HG02610 (cell line): ENCODE measurements around the gene NAALADL2.

Experiments
- ATAC-seq: cut with Tn5 transposase; IDR thresholded peaks from one replicate; pipeline ENCODE4 v1.9.1; 2021; ENCODE audit warnings: mild to moderate bottlenecking, moderate library complexity; ENCODE audit not compliant: unreplicated experiment

The NAALADL2 gene

DNA sequence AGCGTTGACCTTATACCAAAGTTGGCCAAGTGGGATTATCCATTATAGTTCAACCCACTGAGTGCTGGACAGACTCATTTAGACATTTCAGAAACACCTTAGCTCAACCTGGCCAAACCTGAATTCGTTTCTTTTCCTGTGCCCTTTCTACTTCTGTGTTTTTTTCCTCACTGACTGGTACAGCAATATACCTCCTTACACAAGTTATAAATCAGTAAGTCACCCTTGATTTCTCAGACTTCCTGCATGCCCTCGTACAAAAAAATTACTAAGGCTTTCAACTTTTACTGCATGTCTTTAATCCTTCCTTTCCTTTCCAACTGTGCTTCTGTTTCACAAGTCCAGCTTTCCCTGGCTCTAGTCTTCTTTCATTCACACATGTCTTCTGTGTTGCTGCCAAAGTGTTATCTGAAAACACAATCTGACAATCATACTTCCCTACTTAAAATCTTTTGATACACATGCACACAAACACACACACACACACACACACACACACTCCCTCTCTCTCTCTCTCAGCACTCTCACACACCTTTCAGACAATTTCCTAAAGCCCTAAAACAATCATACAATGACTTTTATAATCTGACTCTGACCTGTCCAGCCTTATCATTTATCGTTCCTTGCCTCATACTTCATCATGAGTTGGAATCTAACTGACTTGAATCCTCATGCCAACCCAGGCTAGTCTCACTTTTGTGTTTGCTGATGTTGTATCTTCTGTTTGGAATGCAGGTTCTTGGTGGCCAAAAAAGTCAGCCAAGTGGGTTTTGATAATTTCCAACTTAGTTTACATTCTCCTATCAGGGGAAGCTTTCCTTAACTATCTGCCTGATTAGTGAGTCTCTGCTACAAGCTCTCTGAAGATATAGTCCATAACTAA lies 436.4 kb downstream of the NAALADL2 start:
- no peak for ATAC-seq

DNA sequence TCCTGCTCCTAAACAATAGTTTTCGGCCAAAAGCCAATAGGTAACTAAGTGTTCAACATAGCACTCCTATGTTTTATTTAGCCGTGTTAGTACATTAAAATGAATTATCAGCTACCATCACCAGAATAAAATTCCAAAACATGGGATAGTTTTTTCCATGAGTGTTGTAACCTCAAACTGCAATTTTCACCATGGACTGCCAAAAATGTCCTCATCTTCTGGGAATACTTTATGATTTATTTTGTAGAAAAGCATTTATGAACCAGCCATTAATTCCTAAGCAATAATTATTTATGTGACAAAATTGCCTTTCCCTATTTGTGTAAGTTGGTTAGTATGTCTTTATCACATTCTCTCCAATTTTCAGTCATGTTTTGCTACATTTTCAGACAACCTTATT lies 438.1 kb downstream of the NAALADL2 start:
- no peak for ATAC-seq

DNA sequence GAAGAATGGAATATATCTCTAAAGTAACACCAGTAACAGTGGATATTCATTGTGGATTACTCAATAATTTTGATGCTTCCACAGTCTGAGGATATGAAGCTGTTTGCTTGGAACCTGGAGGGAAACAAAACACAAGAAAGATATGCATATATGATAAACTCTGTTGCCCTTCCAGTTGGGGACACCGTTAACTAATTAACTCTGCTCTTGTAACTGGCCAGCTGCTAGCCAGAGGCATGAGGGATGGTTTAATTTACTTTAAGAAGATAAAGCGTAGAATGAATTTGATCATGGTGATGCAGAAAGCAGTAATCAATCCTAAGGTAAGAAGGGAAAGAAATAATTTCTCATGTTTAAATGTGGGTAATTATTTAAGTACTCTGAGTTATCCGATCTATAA lies 442.6 kb downstream of the NAALADL2 start:
- ATAC-seq = no peak

DNA sequence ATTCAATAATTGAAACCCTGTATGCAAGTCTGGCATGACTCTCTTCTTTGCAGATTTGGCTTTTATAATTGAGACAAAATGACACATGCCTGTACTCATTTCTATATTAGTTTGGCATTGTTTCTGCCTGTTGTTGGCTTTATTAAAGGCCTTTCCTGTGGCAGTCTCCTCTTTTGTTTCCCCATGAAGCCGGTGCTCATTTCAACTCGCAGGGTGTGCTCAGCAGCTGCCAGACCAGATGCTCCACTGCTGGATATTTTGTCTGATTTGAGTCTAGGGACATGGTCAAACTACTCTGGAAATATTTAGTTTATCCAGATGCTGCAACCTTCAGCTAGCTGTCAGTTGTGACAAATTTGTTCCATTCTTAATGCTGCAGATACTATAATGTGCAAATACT lies 445.3 kb downstream of the NAALADL2 start:
- ATAC-seq = no peak

DNA sequence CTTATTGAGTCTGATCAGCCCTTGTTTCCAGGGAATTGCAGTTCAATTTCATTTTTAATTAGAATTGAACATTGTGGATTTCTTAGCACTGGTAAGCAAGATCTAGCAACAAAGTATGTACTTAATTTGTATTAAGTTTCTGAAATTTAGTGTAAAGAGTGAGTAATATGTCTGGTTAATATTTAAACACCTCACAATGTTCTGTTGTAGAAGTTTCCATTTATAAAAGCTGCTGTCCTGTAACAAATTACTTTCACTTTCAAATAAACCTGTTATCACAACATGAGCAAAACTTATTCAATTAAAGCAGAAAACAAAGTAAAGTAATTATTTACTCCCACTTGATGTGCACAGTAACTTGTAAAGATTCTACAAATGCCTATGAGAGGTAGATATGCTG lies 448.5 kb downstream of the NAALADL2 start:
- ATAC-seq = peak; percentile 83

DNA sequence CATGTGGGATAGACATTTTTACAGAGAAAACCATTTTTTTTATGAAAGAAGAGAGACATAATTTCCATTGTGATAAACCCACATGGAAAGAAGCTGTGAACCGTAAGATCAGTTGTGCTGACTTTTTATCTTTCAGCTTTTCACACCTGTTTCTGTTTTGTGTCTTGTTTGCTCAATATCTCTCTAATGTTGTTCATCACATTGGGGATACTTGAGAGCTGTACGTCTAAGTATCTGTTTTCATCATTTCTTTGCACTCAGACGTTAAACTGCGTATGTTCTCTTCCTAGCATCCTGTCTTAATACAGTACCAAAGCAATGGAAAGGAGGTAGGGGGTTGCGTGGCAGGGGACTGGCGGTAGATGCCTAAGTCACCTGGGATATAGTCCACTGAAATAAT lies 449.0 kb downstream of the NAALADL2 start:
- peak; percentile 20 for ATAC-seq

DNA sequence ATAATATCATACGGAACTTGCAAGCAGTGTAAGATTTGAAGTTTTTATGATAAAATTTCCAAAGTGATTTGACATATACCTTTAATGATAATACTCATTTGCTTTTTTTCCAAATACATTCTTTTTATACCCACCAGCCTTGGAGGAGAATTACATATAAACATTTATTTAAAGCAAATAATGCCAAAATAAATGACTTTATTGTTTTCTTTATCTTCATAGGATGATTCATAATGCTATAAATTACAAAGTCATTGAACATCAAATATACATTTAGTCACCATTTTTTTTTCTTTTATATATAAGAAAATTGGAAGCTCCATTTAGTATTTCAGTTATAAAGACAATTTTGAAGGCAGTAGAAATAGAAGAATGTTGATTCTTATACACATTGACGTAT lies 450.9 kb downstream of the NAALADL2 start:
- no peak for ATAC-seq

DNA sequence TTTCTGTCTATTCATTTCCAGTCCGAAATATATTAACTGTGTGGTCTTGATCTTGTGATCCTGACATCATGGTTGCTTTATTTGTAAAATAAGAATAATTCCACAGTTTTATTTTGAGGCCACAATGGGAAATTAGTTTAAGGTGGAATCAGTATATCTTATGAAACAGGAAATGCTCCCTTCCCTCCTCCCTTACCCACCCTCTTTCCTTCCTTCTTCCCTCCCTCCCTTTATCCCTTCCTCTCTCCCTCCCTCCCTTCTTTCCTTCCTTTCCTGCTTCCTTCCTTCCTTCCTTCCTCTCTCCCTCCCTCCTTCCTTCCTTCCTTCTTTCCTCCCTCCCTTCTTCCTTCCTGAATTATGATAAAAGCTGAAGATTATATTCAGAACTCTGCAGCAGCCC lies 452.3 kb downstream of the NAALADL2 start:
- no peak for ATAC-seq

DNA sequence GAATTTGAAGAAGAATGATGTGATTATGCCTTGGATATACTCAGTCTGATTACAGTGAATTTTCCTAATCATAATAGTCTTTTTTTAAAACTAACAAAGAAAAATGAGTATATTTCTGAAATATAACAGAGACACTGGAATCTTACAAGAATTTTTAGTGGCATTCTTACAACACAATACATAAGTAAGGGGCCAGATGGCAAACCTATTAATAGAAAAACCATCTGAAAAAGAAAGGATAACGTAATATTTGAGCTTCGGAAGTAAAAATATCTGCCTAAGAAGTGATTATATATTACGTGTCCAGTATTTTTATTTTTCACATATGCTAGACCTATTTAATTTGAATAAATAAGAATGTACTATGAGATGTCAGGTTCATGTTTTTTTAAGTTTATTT lies 452.8 kb downstream of the NAALADL2 start:
- no peak for ATAC-seq

DNA sequence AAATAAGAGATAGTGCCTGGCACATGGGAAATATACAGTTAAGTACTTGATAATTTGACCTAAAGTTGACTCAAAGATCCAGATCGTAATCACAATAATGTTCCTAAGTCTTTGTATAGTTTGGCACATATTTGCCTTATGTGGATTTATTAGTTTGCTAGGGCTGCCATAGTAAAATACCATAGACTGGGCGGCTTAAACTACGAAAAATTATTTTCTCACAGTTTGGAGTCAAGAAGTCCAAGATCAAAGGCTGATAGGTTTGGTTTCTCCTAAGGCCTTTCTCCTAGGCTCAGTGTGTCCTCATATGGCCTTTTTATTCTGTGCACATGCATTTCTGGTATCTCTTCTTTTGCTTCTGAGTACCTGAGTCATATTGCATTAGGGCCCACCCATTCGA lies 453.7 kb downstream of the NAALADL2 start:
- ATAC-seq = no peak

DNA sequence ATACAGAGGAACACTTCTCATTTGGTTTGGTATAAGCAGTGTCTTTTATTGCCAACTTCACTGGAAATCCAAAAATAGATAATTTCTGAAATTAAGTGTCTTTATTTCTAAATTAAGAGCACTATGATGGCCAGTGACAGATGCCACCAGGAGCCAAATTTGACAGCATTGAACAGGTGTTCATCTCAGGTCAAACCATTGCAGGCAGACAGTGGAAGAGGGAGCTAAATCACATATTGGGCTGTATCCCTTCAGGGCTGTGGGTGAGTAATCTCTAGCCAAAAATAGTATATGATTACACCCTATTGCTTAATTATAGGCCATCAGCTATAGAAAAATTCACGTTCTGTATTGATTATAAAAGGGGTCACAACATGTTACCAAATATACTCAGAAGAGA lies 457.7 kb downstream of the NAALADL2 start:
- ATAC-seq = no peak

DNA sequence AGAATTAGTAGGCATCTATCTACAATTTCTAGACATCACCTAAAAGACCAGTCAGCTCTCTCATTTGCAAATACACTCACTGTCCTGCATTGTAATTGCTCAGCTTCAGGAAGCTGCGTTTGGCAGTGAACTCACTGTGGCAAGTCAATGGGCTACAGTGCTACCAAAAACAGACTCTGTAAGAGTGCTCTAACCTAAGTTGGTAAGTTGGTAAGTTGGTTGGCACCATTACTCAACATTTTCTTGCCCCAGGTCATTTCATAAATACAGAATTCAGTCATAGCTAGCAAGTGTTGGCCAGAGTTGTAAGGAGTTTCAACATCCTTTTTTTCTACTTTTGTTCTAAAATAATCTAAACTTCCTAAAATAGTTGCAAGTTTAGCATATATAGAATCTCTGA lies 466.3 kb downstream of the NAALADL2 start:
- ATAC-seq = no peak

DNA sequence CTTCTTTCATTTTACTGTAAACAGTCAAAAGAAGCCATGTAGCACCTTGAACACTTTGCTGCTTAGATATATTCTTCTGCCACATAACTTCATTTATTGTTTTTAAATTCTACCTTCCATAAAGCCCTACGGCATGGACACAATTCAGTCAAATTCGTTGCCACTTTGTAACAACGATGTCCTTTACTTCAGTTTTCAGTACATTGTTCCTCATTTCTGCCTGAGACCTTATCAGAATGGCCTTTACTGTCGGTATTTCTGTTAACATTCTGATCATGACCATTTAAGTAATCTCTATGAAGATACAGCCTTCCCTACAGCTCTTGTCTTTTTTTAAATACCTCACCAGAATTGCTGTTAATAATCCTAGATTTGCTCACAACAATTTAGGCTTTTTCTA lies 466.9 kb downstream of the NAALADL2 start:
- ATAC-seq = no peak

DNA sequence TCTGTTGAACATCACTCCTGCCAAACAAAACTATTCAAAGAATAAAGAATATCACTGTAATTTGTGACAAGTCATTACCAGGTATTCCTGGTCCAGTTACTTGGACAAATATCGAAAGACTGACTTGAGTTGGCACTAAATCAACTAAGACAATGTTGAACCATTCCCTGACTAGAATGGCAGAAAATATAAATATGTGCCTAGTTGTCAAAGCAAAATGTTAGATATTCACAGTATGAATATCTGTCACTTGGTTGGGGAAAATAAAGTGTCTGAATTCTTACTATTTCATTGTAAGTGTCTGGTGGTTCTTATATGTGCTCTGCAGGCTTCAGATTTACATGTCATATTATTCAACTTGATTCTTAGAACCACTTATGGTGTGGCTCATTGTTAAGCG lies 470.2 kb downstream of the NAALADL2 start:
- no peak for ATAC-seq

DNA sequence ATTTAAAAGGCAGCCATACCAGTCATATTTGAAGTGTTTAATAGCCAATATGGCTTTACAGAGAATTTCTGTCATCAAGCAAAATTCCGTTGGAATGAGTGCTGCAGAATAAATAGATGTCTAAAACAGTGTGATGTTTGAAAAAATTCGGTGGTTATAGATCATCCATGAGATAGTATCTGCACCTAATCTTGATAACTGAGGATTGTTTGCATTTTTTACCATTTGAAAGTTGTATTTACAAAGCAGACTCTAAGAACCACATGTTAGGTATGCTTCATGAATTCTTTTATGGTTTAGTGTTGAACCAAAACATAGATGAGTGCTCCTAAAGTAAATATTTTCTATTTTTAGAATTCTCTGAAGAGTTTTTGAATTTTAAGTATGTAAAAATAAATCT lies 476.1 kb downstream of the NAALADL2 start:
- ATAC-seq = no peak

DNA sequence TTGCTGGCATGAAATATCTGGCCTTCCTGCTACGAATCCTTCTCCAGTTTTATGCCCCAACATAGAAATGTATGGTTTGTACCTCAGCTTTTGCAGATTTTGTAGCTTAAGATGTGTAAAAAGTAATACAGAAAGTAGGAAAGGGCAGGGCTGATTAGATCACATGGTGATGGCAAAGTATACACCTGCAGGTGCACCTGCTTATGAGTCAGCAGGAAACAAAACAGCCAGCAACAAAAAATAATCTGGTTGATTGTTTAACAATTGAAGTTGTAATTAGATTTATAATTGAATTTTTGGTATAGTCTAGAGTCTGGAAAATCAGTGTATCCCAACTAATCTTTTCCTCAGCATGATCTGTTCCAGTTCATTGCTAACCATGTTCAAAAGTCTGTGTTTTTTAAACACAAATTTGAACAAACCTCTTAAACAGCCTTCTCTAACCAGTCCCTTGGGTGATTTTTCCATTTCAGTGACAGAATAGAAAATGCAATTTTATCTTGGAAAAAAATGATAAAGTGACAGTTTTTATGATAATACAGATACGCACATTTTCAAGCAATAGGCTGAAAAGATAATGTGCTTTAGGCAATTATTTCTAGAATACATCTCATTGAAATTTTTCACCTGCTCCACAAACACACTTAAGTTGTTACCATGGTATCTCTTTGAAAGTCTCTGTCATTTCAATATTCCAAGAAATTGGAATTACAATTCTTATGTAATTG lies 477.4 kb downstream of the NAALADL2 start:
- no peak for ATAC-seq

DNA sequence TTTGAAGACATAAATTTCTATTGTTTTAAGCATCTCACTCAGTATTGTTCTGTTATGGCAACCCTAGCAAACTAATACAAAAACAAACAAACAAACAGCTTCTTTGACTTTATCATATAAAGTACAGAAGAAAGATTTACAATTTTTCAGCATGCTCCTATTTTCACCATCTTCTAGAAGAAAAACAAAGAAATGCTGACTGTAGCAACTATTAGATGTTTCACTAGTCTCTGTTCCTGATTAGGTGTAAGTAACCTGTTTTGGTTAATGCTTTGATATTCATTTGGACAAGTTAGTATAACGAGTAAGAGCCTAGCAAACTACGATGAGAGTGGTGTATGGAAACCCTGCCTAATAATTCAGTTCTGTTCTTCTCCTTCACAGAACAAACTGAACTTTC lies 478.5 kb downstream of the NAALADL2 start:
- ATAC-seq = no peak

DNA sequence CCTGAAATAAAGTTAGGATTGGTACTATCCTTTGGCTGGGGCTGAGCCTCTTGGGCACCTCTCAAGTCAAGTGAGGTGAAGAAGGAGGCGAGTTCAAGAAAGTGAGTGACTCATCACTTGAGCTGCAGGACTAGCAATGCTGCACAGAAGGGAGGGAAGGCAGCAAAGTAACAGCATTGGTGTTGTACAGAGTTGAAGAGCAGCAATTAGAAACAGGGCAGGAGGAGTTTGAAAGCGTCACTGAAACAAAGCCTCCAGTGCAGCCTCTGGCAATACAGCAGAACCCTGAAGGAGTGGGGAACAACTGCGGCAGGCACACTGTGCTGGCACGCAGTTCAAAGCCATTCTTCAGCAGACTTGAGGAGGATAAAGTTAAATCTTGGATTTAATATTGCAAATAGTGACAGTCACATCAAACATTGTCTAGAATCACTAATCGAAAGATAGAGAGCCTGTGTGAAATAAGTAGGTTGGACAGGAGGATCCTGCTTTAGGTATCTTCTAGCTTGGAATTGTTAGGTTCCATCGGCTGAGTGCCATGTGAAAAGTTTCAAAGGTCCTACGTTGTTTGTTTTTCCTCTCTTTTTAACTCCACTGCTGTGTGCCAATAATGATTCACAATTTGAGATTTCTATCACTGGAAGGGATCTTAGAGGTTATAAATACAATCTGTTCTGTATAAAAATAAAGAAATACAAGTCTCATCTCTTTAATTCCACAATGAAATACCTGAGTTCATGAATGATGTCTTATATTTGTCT lies 479.8 kb downstream of the NAALADL2 start:
- ATAC-seq = no peak

DNA sequence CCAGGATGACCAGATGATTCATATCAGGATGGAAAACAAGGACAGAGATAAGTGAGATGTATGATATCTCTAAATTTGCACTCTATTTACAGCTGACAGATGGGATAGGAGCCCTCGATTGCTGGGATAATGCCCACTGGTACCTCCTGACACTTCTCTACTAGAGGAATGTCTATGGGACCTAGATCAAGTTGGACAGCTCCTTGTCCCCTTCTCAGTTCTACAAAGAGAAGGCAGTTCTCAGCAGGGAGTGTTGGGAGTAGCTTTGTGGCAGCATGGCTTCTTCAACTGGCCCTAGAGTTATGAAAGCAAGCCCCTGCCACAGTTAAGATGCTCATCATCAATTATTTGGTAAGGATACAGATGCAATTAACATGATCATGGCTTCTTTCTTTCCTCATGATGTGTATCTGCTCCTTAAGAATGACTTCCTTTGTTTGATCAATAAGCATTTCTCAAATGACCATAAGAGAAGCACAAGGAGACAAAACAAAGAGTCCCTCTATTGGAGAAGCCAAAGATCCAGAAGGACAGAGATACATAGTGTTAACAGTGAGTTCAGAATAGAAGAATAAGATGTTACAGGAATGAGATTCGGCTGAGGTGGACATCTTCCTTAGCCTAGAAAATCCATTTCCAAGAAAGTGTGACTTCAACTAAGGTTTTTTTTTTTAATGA lies 481.3 kb downstream of the NAALADL2 start:
- ATAC-seq = no peak

DNA sequence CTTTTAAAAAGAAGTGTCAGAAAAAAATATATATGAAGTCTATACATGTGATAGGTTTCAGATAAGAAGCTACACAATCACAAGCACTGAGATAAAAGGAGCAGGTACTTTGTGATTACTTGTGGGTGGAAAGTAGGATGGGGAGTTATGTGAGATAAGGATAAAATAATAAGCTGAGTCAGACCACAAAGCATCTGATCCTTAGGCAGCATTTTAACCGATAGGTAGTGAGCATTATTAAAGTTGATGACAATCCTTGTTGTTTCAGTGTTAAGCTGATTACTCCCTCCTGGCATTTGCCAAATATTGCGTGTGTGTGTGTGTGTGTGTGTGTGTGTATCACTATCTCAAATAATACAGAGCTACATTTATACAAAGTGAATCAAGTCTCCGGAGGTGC lies 483.1 kb downstream of the NAALADL2 start:
- no peak for ATAC-seq

DNA sequence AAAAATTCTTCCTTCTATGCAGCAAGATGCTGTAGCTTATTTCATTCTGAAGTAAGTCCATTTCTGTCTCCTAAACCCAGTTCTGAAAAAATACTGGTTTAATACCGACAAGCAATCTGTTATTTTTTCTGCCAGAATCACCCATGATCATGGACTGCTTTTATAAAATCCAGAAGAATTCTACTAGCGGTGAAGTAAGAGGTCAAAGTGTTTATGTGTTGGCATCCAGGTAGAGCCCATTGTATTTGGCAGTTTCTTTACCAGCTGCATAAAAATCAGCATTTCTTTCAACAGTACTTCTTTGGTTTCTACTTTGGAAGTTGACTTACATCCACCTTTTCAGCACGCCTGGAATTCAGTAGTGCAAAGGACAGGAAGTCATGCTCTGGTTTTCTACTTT lies 484.8 kb downstream of the NAALADL2 start:
- ATAC-seq = no peak
